HG02763 (cell line): ENCODE measurements around the gene CCZ1B.
"Not testable (repeated sequence)": the region's sequence is repeated elsewhere in the genome, so short reads cannot be mapped to it uniquely, and the experiment has no call there.

Experiments used
- ATAC-seq: cut with Tn5 transposase; IDR thresholded peaks from one replicate; pipeline ENCODE4 v1.9.1; 2021; ENCODE audit warnings: mild to moderate bottlenecking, moderate library complexity; ENCODE audit not compliant: unreplicated experiment

CCZ1B gene

GRCh38 chr7:6831018-6831725 is 5.1 kb upstream of the CCZ1B start:
- no peak for ATAC-seq

GRCh38 chr7:6830026-6830425 is 4.0 kb upstream of the CCZ1B start:
- ATAC-seq: not testable (repeated sequence)

GRCh38 chr7:6829616-6830015 is 3.5 kb upstream of the CCZ1B start:
- not testable (repeated sequence) for ATAC-seq

- not testable (repeated sequence) for ATAC-seq
These were observed 1.1 kb upstream of the CCZ1B start for GRCh38 chr7:6827180-6827579.

GRCh38 chr7:6825236-6826125 is 594 bp downstream of the CCZ1B start:
- ATAC-seq: peak; percentile 41

- not testable (repeated sequence) for ATAC-seq
These were observed 4.5 kb downstream of the CCZ1B start for GRCh38 chr7:6821622-6822021.

- ATAC-seq: not testable (repeated sequence)
These were observed 10.6 kb downstream of the CCZ1B start for GRCh38 chr7:6815470-6815869.

GRCh38 chr7:6813011-6813410 is 13.1 kb downstream of the CCZ1B start:
- not testable (repeated sequence) for ATAC-seq

GRCh38 chr7:6807959-6808358 is 18.1 kb downstream of the CCZ1B start:
- ATAC-seq: not testable (repeated sequence)

GRCh38 chr7:6807393-6807918 is 18.6 kb downstream of the CCZ1B start:
- not testable (repeated sequence) for ATAC-seq

GRCh38 chr7:6800331-6800730 is 25.7 kb downstream of the CCZ1B start:
- ATAC-seq: not testable (repeated sequence)

GRCh38 chr7:6799887-6800286 is 26.2 kb downstream of the CCZ1B start:
- ATAC-seq: not testable (repeated sequence)

GRCh38 chr7:6798047-6798446 is 28.0 kb downstream of the CCZ1B start:
- ATAC-seq: not testable (repeated sequence)

GRCh38 chr7:6797218-6797617 is 28.9 kb downstream of the CCZ1B start:
- not testable (repeated sequence) for ATAC-seq

- not testable (repeated sequence) for ATAC-seq
These were observed 31.8 kb downstream of the CCZ1B start for GRCh38 chr7:6794276-6794675.

GRCh38 chr7:6792113-6792872 is 33.8 kb downstream of the CCZ1B start:
- ATAC-seq: not testable (repeated sequence)

GRCh38 chr7:6789353-6789752 is 36.7 kb downstream of the CCZ1B start:
- ATAC-seq: not testable (repeated sequence)

- ATAC-seq: not testable (repeated sequence)
These were observed 44.5 kb downstream of the CCZ1B start for GRCh38 chr7:6781581-6781980.

- not testable (repeated sequence) for ATAC-seq
These were observed 64.9 kb downstream of the CCZ1B start for GRCh38 chr7:6761186-6761585.

GRCh38 chr7:6753964-6754363 is 72.1 kb downstream of the CCZ1B start, which contains the start of gene RSPH10B2:
Gene RSPH10B2, plus strand, starts transcription at chr7:6754103. Its CDS starts 3,575 bp downstream, at chr7:6757678.
- ATAC-seq: not testable (repeated sequence)

- not testable (repeated sequence) for ATAC-seq
These were observed 75.9 kb downstream of the CCZ1B start for GRCh38 chr7:6750173-6750572.
